Activated CD4-positive, alpha-beta T cell treated with anti-CD3 and anti-CD28 coated beads, Interleukin-2, amount 50 U/mL, for 24 hours (primary cell): ENCODE data around the gene ZFYVE28.

Source experiments
- DNase-seq, 2 donors: peaks; one replicate each; pipeline ENCODE4 v3.0.0-alpha.2; 2020; ENCODE audit warnings: low read depth in 1 of 2, low spot score in 1 of 2

Gene ZFYVE28

DNA sequence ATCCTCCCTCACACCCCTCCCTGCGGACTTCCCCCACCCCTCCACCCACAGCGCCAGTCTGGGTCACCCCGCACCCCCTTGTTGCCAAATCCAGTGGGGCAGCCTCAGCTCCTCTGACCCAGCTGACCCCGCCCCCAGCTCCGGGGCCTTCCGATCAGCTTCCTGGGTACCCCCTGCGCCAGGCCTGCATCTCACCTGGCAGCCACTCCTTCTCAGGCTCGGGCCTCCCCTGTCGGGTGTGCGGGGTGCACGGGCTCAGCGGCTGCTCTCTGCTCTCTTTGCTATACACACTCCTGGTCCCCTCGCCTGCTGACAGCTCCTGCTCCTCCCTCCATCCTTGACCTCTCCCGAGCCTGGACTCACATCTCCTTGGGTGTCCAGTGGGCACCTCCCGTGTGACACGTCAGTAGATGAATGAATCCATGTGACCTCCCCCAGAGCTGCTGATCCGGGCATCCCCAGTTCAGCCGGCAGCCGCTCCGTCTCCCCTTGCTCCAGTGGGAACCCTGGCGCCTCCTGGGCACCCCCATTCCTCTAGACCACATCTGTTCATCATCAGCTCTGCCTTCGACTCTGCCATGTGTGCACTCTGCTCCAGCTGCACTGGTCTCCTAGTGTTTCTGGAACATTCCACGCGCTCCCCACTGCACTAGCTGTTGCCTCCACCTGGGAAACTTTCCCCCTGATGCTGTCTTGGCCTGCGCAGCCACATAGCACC lies 10.2 kb upstream of the ZFYVE28 start:
- DNase-seq, result no peak

DNA sequence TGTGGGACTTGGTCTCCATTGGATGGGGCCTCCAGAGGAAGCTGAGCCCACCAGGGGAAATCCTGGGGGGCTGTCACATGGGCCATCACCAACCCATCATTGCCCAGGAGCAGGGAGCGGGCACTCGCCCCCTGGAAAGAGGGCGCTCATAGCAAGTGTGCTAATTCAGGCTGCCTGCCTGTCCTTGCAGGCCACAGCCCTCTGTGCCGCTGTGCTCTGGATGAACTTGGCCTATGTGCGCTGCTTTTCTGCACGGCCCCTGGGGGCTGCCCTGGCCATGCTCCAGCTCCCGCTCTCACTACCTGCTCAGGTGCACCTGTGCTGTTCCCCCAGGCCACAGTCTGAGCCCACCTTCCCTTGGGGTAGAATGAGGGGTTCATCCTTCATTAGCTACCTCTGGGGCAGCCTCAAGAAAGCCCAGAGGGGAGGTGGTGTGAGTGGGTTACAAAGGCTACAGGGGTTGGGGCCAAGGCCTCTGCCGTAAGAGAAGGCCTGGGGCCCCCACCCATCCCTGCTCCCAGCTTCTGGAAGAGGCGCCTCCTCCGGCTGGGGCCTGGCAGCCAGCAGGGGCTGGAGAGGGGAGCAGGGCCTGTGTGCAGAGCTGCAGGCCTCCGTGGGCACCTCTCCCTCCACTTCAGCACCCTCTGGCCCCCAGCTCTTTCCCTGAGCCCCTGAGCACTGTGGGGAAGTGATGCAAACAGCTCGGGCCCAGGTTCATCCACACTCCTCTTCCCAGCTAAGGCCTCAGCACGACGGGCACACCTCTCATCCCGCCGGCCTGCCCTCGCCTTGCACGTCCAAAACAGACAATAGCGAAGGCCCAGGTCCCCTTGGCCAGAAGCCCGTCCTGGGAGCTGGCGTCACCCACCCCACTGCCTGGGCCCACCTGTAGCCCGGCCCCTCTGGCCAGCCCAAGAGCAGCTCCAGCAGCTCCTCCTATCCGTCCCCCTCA lies 9.2 kb upstream of the ZFYVE28 start:
- no peak for DNase-seq

DNA sequence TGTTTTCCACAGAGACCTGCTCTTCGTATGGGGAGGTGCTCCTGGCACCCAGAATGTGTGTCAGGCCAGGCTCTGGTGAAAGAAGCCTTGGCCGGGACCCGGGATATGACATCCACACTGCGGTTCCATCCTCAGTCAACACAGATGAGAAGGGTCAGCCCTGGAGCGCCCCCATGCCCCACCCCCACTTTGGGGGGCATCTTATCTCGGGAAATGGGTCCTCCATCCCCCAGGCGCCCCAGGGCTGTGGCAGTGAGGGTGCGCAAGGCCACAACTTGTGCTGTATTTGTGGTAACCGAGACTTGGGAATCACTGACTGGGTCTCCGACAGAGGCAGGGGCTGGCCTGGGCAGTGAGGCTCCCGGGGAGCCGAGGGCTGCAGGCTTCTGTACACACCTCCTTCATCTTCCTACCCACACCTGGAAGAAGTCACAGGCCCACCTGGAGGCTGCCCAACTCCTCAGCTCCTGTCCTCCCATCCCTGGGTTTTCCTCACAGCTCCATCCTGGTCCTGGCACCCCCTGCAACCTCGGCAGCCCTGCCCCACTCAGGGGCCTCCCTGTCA lies 8.3 kb upstream of the ZFYVE28 start:
- DNase-seq, result no peak

DNA sequence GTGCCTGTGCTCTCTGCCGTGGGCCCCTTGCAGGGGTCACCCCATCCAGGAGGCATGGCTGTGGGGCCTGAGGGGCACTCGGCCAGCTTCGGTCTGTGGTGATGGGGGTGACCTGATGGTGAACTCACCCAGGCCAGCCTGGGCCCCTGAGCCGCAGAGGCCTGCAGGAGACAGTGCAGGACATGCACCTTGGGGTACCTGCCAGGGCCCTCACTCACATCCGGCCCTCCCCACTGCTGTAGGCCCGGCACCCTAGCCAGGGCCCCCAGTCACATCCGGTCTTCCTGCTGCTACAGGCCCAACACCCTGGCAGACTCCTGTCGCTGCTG lies 7.6 kb upstream of the ZFYVE28 start:
- DNase-seq, result no peak

DNA sequence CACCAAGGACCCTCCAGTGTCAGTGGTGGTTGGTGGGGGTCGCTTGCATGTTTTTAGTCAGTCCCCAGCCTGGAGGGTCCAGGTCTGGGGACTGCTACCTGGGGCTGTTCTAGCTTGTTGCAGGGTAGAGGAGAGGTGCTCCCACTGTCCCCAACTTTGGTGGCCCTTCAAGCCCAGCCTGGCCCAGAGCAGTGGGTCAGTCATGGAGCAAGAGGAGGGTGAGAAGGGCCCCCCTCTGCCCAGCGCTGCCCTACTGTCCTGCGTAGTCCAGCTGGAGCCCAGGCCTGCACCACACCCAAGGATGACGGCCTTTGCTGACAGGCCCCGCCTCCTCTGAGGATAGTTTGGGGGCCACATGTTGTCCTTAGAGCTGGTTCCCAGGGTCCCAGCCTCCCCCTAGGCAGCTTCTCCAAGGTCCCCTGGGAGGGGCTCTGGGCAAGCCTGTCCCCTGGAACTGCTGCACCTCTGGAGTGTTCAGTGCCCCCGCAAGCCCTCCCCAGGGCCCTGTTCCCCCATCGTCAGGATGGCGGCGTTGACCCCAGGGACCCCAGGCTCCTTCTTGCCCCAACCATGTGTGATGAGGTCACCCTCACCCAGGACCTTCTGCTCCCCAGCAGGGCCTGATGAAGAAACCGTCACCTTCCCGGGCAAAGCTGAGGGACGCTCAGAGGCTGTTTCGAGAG lies 7.1 kb upstream of the ZFYVE28 start:
- DNase-seq, result no peak

DNA sequence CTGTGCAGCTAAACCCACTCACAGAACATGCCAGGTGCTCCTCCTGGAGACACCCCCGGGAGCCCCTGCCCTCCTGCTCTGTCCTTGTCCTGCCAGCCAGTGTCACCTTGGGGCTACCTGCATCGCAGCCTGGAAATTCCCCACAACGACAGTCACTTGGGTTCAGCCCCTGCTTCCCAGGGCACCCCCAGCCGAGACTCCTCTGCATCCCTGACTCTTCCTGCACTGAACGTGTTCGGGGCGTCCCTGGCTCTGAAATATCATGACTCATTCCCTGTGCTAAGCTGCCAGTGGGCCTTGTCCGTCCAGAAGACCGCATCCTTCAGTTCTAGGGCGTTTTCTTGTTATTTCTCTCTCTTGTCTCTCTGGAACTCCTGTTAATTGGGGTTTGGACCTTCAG lies 6.1 kb upstream of the ZFYVE28 start:
- DNase-seq, result no peak

DNA sequence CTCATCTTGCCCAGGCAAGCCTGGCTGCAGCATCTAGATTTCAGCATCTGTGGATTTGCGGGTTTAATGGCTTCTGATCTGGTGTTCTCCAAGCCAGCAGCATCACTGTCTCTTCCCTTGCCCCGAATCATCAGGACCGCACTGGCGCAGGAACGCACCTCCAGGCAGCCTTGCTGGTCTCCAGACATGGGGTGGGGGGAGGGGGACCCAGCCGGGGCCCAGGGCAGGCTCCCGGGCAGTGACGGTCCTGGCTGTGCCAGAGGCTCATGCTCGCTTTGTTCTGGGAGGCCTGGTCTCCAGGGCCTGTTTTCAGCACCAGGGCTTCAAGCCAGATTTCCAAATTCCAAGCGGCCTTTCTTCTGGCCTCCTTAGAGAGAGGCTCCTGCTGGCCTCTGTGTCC lies 5.2 kb upstream of the ZFYVE28 start:
- no peak for DNase-seq

DNA sequence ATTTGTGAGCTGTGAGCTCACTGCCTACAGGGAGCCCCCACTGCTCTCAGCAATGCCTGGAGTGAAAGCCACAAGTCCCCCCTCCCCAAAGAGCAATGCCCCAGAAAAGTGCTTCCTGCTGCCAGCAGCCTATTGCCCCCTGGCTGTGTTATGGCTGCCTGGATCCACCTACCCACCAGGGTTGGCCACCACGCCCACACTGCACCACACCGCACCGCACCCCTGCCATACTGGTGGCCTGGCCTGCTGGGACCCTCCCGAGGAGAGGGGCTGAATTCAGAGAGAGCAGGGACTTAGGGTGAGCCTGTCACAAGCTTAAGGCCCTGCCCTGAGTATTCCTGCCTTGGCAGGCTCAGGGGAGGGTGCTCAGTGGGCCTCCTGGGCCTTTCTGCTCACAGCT lies 4.6 kb upstream of the ZFYVE28 start:
- no peak for DNase-seq

DNA sequence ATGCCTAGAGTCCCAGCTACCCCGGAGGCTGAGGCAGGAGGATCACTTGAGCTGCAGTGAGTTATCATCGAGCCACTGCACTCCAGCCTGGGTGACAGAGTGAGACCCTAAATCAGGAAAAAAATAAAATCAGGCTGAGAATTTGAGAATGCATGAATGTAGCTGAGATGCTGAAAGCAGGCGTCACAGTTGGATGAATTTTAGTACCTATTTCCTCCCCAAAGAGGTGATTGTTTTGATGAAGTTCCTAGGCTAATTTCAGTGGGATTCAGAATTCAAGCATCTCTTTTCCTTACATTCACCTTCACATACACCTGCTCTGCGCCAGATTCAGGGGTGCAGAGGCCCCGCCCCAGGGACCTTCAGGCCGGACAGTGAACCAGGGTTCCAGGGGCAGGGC lies 3.5 kb upstream of the ZFYVE28 start:
- DNase-seq, result no peak

DNA sequence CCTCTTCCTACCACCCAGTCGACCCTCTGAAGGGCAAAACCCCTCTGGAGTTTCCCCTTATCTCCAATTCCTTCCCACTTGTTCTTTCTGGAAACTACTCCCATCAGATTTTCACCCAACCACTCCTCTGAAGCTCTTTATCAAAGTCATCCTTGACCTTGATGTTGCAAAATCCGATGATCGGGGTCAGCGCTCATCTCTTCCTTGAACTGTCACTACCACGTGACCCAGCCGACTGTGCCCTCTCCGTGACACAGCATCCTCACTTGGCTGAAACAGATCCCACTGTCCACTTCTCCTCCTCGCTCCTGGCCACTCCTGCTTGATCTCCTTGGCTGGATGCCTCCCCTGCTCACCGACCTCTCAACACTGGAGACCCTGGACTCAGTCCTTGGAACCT lies 1.4 kb upstream of the ZFYVE28 start:
- no peak for DNase-seq

DNA sequence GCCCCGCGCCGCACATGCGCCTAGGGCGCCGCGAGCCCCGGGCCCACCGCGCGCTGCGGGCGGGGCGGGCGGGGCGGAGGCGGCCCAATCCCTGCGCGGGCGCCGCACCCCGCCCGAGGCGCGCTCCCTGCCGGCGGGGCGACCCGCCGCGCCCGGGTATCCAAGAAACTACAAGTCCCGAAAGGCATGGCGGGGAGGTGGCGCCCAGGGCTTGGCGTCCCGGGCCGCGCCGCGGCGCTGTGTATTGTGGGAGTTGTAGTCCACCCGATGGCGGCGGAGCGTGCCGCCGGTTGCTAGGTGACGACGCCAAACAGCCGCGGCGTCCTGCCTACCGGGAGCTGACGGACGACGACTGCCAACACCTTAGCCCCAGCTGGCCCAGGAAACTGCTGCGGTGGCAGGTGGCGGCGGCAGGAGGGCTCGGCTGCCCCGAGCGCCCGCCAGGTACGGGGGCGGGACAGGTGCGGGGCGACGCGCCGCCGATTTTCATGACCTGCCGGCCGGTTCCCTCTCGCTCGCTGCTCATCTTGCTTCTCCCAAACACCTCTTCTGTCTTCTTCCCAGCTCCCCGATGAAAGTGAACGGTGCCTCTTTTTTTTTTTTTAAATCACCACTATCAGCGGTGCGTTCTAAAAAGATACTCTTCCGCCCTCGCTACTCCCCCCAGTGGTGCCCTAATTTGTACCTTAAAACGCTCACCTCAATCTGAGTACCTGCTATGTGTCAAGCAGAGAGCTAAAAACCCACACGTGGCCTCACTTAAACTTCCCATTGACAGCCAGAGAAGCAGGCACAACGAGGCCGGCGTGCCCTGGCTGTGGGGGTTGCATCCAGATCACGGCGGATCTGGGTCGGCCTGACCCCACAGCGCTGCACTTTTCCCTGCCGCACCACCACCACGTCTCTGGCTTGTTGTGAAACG lies 466 bp upstream of the ZFYVE28 start, which contains the start of gene CFAP99:
Gene CFAP99, plus strand, starts transcription at position 306 of the 922 bp plus-strand sequence.
- DNase-seq, result peak; percentile 91 to 96

DNA sequence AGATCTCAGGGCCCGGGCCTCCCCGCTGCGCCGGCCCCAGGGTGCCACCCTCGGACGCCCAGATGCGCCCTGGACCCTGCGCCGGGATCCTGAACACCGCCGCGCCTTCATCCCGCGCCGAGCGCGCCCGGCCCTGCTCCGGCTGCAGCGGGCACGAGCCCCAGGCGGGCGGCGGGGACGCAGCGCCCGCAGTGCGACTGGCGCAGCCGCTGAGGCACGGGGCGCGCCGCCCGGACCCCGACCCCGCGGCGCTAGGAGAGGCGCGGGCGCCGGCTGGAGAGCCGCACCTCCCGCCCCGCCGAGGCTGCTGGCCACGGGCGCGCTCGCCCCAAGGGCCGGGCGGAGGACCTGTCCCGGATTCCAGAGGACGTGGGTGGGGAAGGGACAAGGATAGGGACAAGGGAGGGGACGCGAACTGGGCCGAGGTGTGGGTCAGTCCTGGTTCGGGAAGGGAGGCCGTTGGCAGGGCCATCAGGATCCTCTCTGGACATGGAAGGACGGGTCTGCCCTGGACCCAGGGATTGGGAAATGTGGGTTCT lies 1.1 kb downstream of the ZFYVE28 start:
- DNase-seq, result no peak

DNA sequence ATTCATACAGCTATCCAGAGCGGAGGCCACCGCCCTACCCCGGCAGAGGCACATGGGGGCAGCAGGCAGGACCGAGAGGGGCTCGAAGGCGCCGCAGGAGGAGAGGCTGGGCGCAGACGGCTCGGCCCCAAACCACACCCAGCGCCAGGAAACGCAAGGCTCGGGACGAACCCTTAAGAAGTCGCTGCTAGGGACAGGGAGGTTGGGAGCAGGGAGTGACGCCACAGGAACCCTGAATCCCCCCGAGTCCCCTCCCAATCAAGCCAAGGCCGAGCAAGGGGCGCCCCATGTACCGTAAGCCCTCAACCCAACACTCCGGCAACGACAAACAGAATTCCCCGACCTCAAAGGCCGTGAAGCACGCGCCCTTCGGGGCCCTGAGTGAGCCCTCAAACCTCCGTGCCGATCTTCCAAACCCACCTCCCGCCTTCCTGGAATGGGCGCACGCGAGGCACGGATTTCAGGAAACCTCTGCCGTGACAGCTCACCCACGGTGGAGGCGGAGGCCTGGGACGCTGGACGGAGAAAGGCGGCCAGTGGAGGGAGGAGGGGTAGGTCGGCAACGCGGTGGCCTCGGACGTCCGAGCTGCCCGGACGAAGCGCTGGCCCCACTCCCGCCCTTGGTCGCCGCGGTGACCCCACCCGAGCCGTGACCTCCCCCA lies 1.8 kb downstream of the ZFYVE28 start:
- DNase-seq, result no peak

DNA sequence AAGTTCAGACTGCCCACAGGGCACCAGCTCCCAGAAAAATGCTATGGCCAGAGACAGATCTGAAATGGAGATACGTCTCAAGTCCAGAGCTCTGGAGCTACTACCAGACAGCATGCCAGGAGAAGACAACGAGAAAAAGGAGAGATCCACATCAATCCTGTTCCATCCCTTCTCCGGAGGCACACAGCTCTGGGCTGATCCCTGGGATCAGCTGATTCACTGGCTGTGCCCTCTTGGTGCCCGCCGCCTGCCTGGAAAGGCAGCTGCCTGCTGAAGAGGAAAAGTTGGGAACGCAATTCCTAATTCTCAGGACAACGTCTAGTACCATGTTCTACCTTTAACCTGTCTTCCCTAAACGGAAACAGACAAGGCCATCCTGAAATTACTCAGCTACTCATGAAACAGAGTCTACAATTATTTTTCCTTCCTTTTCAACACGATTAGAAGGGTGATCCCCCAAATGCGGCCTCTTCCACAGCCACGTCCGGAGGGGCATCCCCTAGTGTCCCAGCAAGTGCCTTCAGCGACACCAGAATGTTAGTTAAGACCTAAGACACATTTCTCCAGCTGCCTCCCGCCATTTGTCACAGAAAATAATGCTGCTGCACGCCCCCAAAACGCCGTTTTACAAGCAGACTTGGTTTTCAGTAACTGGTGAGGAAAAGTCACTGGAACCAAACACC lies 2.4 kb downstream of the ZFYVE28 start:
- no peak for DNase-seq

DNA sequence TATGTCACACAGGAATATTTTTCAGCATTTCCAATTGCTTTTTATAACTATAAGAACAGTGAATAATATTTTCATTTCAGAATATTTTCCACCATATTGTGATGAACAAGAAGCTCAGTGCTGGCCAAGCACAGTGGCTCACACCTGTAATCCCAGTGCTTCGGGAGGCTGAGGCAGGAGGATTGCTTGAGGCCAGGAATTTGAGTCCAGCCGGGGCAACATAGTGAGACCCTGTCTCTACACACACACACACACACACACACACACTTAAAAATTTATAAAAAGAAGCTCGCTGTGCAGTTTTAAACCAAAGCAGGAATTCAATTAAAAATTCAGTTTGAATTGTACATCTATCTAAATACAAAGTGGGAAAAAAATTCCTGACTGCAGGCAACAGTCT lies 3.2 kb downstream of the ZFYVE28 start:
- no peak for DNase-seq

DNA sequence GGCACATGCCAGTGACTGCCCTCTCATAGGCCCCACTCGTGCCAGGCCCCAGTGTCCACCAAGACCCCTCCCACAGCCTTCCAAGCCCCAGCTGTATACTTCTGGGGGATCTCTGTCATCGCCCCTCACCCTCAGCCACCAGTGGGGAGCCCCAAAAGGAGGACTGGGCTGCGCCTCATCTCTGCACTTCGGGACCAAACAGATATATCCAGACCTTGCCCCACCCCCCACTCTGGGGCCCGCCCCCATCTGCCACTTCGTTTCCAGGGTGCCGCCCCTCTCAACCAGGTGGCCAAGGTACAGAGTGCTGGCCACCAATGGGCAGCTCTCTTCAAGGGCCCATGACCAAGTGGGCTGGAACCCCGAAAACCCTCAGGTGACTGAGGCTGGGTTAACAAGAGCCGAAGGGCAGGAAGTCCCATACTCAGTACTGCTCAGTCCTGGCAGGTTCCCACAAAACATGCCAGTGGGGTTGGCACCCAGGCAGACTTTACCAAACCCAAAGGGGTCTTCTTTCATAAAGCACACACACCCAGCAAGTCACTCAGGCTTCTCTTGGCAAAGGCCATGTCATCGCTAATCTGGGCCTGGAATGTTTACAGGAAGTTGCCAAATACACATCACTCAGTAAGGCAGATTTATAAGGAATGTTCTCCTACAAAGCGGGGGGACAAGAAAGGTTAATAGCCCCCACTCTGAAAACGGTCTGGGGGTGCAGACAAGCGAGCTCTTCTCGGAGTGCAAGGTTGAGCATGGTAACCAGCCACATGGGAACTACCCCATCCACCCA lies 4.4 kb downstream of the ZFYVE28 start:
- DNase-seq, result no peak

DNA sequence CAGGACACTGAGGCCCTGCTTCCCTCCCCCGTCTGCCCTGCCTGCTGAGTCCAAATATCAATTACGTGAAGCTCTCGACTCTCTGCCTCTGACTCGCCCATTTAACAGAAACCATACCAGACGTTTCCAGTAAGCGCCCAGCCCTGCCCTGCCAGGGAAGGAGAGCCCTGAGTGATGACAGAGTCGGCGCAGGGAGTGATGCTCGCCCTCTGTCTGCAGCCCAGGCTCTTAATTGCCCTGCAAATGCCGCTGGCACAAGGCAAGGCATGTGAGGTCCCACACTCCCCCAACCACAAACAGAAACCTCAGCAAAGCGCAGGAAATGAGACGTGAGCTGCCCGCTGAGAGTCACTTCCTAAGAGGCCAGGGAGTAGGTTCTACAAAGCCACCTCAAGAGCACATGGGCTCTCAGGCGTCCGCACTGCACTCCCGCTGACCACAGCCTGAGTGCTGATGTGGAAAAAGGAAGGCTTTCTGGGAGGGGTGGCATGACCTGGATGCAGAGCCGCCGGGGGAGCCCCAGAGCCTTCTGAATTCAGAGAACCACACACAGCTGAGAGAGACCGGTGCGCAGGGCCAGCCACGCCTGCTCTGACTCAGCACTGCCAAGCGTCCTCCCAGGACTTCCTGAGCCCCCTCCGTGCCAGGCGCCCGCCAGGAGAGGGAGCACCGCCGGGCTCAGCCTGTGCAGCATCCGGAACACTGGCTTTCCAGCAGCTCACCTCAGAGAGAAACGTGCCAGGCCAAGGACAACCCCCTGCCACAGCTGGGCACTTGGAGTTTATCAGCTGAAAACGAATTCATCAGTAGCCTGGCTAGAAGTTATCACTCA lies 5.3 kb downstream of the ZFYVE28 start:
- DNase-seq, result peak; percentile 61 to 65

DNA sequence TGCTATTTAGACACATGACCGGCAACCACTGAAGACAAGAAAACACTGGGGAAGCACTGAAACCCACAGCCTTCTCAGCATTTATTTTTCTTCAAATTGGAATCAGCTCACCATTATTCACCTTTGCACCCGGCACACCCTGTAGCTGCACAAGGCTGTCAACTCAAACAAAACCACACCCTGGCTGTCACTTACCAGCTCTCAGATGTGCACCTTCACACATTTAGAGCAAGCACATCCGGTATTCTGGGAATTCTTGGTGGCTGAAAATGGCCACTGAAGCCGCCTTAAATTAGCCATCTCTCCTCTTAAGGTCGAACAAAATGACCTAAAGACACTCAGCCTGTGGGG lies 5.9 kb downstream of the ZFYVE28 start:
- peak in 1 of 2 donors; percentile 59 for DNase-seq
